ENCODE measurements around the gene SETBP1.

DNA sequence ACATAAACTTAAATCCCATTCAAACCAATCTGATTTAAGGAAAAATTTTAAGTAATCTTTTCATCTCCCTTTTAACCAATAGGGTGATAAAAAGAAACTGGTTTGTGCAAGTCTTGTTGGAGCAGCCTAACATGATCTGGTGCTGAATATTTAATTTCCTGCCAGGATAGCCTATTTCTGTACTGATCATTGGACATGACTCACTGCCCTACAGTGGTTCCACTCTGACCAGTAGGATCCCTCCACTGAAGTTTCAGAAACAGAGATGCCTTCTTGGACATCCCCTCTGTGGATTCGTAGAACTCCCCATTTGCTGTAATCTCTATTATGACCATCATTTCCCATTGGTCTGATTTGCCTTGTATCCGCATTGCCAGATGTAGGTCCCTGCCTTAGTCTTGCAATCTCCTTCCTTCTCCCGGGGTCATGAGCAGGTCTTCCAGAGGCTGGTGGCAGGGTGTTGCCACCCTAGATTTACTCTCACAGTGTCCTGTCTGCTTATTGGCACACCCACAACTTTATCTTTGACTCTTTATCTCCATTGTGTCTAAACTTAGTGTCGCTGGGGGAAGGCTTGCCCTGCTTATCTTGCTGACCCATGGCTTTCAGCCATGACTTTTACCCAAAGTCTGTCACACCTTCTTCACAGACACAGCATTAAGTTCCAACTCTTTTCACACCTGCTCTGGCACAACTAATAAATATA, 12.3 kb upstream of the SETBP1 start:
- TF ChIP-seq, protein P1, sequence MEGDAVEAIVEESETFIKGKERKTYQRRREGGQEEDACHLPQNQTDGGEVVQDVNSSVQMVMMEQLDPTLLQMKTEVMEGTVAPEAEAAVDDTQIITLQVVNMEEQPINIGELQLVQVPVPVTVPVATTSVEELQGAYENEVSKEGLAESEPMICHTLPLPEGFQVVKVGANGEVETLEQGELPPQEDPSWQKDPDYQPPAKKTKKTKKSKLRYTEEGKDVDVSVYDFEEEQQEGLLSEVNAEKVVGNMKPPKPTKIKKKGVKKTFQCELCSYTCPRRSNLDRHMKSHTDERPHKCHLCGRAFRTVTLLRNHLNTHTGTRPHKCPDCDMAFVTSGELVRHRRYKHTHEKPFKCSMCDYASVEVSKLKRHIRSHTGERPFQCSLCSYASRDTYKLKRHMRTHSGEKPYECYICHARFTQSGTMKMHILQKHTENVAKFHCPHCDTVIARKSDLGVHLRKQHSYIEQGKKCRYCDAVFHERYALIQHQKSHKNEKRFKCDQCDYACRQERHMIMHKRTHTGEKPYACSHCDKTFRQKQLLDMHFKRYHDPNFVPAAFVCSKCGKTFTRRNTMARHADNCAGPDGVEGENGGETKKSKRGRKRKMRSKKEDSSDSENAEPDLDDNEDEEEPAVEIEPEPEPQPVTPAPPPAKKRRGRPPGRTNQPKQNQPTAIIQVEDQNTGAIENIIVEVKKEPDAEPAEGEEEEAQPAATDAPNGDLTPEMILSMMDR (conservative IDR thresholded peaks at IDR 0.05; ENCODE audit: low read depth, low read length), result no peak
- TF ChIP-seq EZH2 (IDR thresholded peaks at IDR 0.05; ENCODE audit: borderline replicate concordance, low read depth, low read length, poor library complexity, severe bottlenecking), result no peak
